GM19438 (cell line): ENCODE data around the gene RNF112.
"Not testable (repeated sequence)": the region's sequence is repeated elsewhere in the genome, so short reads cannot be mapped to it uniquely, and the experiment has no call there.

Experiments
- ATAC-seq: cut with Tn5 transposase; IDR thresholded peaks from one replicate; pipeline ENCODE4 v1.9.1; 2021; ENCODE audit warnings: low read depth; ENCODE audit not compliant: unreplicated experiment

The RNF112 gene

DNA sequence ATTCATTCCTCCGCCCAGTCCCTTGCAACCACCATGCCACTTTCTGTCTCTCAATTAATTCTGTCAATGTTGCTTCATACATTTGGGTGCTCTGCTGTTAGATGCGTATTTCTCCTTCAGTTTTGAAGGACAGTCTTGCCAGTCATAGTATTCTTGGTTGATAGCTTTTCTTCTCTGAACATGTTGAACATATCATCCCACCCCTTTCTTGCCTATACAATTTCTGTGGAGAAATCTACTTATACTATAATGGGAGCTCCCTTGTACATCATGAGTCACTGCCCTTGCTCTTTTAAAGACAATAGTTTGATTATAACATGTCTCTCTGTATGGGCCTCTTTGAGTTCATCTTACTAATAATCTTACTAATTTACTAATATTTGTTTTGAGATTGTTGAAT, 34.1 kb downstream of the RNF112 start:
- no peak for ATAC-seq

- ATAC-seq = not testable (repeated sequence)
These were observed 35.5 kb downstream of the RNF112 start for GRCh38 chr17:19446577-19446976.

GRCh38 chr17:19447085-19447583, 36.1 kb downstream of the RNF112 start:
- no peak for ATAC-seq

- no peak for ATAC-seq
These were observed 37.6 kb downstream of the RNF112 start for GRCh38 chr17:19448341-19449268.

DNA sequence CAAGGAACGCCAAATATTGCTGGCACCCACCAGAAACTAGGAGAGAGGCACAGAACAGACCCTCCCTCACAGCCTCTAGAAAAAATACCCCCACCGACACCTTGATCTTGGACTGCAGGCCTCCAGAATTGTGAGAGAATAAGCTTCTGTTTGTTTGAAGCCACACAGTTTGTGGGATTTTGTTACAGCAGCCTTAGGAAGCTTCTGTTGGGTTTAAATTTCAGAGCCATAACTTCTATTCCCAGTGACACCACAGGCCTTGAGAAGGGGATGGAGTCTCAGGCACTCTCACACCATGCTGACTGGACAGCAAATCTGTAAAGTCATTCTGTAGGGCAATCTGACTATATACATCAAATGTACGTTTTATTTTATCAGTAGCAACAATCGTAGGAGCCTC, 38.6 kb downstream of the RNF112 start:
- no peak for ATAC-seq

GRCh38 chr17:19453296-19453695, 42.3 kb downstream of the RNF112 start:
- ATAC-seq = no peak

GRCh38 chr17:19454074-19454473, 43.0 kb downstream of the RNF112 start:
- no peak for ATAC-seq

DNA sequence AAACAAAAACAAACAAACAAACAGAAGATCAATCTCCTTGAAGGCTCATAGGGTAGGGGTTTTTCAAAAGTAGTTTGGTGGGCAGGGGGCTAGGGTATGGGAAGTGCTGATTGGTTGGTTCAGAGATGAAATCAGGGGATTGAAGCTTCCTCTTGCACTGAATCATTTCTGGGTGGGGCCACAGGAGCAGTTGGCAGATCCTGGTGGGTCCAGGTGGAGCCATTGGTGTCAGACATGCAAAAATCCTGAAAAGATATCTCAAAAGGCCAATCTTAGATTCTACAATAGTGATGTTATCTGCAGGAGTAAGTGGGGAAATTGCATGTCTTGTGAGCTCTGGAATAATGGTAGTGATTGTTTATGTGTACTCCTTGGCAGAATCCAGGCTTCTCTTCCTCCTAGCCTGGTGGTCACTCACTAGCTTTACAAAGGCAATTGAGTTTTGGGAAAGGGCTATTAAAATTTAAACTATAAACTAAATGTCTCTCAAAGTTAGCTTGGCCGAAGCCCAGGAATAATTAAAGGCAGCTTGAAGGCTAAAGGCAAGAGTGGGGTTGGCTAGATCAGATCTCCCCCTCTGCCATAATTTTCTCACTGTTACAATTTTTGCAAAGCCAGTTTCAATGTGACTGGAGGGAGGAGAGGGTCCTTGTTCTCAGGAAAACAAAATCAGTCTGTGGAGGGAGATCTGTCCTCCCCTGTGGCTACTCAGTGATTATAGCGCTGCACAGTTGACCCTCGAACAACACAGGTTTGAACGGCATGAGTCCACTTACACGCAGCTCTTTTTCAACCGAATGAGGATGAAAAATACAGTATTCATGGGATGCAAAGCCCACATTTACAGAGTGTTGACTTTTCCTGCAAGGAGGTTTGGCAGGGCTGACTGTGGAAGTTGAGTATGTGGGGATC, 45.2 kb downstream of the RNF112 start:
- ATAC-seq = no peak

DNA sequence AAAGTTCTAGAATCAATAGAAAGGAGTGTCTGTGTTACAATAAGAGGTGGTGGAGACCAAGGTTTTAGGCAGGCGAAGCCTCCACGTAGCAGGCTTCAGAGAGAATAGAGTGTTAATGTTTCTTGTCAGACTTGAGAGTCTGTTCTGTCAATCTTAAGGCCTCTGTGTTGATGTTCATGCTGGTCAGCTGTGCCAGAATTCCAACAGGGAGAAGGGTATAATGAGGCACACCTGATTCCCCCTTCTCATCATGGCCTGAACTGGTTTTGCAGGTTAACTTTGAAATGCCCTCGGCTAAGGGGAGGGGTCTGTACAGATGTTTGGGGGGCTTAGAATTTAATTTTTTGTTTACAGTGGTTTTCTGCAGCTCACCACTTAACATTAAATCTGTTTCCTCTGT, 46.0 kb downstream of the RNF112 start:
- no peak for ATAC-seq

DNA sequence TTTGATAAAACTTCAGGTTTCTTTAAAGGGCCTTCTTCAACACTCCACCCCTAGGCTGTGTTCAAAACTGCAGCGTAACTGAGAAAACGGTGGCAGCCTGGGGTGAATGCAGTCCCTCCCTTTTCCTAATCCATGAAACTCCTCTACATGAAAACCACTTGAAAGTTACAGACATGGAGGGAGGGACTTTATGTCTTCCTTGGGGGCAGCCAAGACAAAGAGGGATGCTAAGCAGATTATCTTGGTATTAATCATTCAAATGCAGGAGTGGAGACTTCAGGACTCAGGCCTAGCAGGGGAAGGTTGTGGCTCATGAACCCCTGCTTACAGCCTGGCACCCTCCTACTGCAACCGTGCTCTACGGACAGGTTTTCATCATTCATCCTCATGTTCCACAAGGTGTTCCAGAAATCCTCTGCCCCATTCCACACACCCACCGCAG, 46.8 kb downstream of the RNF112 start:
- no peak for ATAC-seq

DNA sequence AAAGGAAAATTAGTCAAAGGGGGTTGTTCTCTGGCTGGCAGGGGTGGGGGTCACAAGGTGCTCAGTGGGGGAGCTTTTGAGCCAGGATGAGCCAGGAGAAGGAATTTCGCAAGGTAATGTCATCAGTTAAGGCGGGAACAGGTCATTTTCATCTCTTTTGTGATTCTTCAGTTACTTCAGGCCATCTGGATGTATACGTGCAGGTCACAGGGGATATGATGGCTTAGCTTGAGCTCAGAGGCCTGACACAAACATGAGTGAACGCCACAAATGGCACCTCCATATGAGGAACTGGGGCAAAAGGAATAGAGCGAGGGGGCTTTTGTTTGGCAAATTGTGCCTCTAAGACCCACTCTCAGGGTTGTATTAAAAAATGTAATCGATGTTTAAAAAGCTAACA, 47.4 kb downstream of the RNF112 start:
- ATAC-seq = not testable (repeated sequence)

- ATAC-seq = not testable (repeated sequence)
These were observed 48.1 kb downstream of the RNF112 start for GRCh38 chr17:19459018-19459655.

GRCh38 chr17:19460700-19461099, 49.7 kb downstream of the RNF112 start:
- no peak for ATAC-seq

DNA sequence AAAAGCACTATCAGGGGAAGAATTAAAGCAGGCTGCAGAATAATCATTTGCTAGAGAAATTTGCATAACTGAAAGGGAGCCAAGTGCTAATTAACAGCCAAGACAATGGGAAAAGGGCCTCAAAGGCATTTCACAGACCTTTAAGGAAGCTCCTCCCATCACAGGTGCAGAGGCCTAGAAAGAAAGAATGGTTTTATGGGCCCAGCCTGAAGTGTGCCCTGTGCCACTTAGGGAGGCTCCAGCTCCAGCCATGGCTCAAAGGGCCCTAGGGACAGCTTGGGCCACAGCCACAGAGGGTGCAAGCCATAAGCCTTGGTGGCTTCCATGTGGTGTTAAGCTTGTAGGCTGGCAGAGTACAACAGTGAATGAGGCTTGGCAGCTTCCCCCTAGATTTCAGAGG, 50.1 kb downstream of the RNF112 start:
- ATAC-seq = no peak

- no peak for ATAC-seq
These were observed 50.6 kb downstream of the RNF112 start for GRCh38 chr17:19461681-19462080.

GRCh38 chr17:19462456-19463035, 51.5 kb downstream of the RNF112 start:
- ATAC-seq = not testable (repeated sequence)

GRCh38 chr17:19464031-19465026, 53.3 kb downstream of the RNF112 start:
- no peak for ATAC-seq
